Activated CD4-positive, alpha-beta T cell treated with anti-CD3 and anti-CD28 coated beads, Interleukin-2, amount 50 U/mL, for 48 hours (primary cell): Measurements from ENCODE around the gene ECPAS.
"Not testable (repeated sequence)": the region's sequence is repeated elsewhere in the genome, so short reads cannot be mapped to it uniquely, and the experiment has no call there.

ENCODE experiments used
- DNase-seq, 2 experiments: peaks; one replicate each; pipeline ENCODE4 v3.0.0-alpha.2; 2020

Gene ECPAS

GRCh38 chr9:111413996-111414395 is 70.2 kb downstream of the ECPAS start:
- no peak for DNase-seq

- no peak for DNase-seq
Observed at GRCh38 chr9:111412280-111412679, 71.9 kb downstream of the ECPAS start.

- no peak for DNase-seq
Observed at GRCh38 chr9:111411266-111411665, 72.9 kb downstream of the ECPAS start.

GRCh38 chr9:111407813-111408212 is 76.4 kb downstream of the ECPAS start:
- no peak for DNase-seq

GRCh38 chr9:111405701-111406100 is 78.5 kb downstream of the ECPAS start:
- no peak for DNase-seq

GRCh38 chr9:111401486-111401885 is 82.7 kb downstream of the ECPAS start:
- not testable (repeated sequence) for DNase-seq

- DNase-seq = no peak
Observed at GRCh38 chr9:111400564-111400898, 83.7 kb downstream of the ECPAS start.

- DNase-seq = peak in 1 of 2 experiments; percentile 7
Observed at GRCh38 chr9:111399772-111400563, 84.2 kb downstream of the ECPAS start.

- no peak for DNase-seq
Observed at GRCh38 chr9:111399211-111399739, 84.9 kb downstream of the ECPAS start.

- DNase-seq = no peak
Observed at GRCh38 chr9:111393971-111394370, 90.2 kb downstream of the ECPAS start.

GRCh38 chr9:111389406-111389805 is 94.8 kb downstream of the ECPAS start:
- DNase-seq = no peak

GRCh38 chr9:111386386-111386785 is 97.8 kb downstream of the ECPAS start:
- DNase-seq = no peak

- DNase-seq = no peak
Observed at GRCh38 chr9:111381006-111381405, 103.2 kb downstream of the ECPAS start.

- DNase-seq = no peak
Observed at GRCh38 chr9:111375817-111376564, 108.2 kb downstream of the ECPAS start.

- DNase-seq = no peak
Observed at GRCh38 chr9:111375062-111375461, 109.1 kb downstream of the ECPAS start.

- no peak for DNase-seq
Observed at GRCh38 chr9:111372297-111372696, 111.9 kb downstream of the ECPAS start.

- DNase-seq = no peak
Observed at GRCh38 chr9:111366978-111367377, 117.2 kb downstream of the ECPAS start.

GRCh38 chr9:111362526-111362925 is 121.7 kb downstream of the ECPAS start:
- no peak for DNase-seq

- DNase-seq = no peak
Observed at GRCh38 chr9:111360881-111361280, 123.3 kb downstream of the ECPAS start.

GRCh38 chr9:111356481-111357244 is 127.5 kb downstream of the ECPAS start:
- DNase-seq = no peak

- no peak for DNase-seq
Observed at GRCh38 chr9:111352545-111352944, 131.6 kb downstream of the ECPAS start.

- DNase-seq = no peak
Observed at GRCh38 chr9:111350556-111350955, 133.6 kb downstream of the ECPAS start.

GRCh38 chr9:111349766-111350165 is 134.4 kb downstream of the ECPAS start:
- DNase-seq = no peak
